Immature natural killer cell (primary cell): ENCODE data around the gene AFP. TPM values are rescaled to one million over a fixed set of nuclear protein-coding genes. Genes with fewer than 3 reads are reported as not detected.

Experiments used
- DNase-seq, 3 donors: peaks; one replicate each; pipeline ENCODE4 v3.0.0; 2022; ENCODE audit warnings: mixed read lengths in 1 of 3
- H3K27ac Mint-ChIP-seq, 6 donors: one replicate each; pipeline ENCODE4 v1.8.0; 2020; ENCODE audit warnings: mixed read lengths in 6 of 6, mild to moderate bottlenecking in 5 of 6, inconsistent platforms in 4 of 6, moderate library complexity in 3 of 6
- H3K27me3 Mint-ChIP-seq, 3 donors: one replicate each; pipeline ENCODE4 v1.8.0; 2020 to 2021; ENCODE audit warnings: low read depth in 3 of 3, mild to moderate bottlenecking in 3 of 3, mixed read lengths in 3 of 3, moderate library complexity in 3 of 3, inconsistent platforms in 1 of 3
- H3K36me3 Mint-ChIP-seq, 3 donors: one replicate each; pipeline ENCODE4 v1.8.0; 2020; ENCODE audit warnings: mixed read lengths in 3 of 3, inconsistent platforms in 2 of 3, mild to moderate bottlenecking in 2 of 3
- H3K4me1 Mint-ChIP-seq, 2 donors: one replicate each; pipeline ENCODE4 v1.8.0; 2020; ENCODE audit warnings: inconsistent platforms in 2 of 2, mild to moderate bottlenecking in 2 of 2, mixed read lengths in 2 of 2, moderate library complexity in 1 of 2
- H3K4me3 Mint-ChIP-seq, 5 donors: one replicate each; pipeline ENCODE4 v1.8.0; 2020; ENCODE audit warnings: mild to moderate bottlenecking in 5 of 5, mixed read lengths in 5 of 5, inconsistent platforms in 3 of 5, moderate library complexity in 3 of 5
- H3K9me3 Mint-ChIP-seq, 6 donors: one replicate each; pipeline ENCODE4 v1.8.0; 2020; ENCODE audit warnings: mild to moderate bottlenecking in 6 of 6, mixed read lengths in 6 of 6, inconsistent platforms in 4 of 6, moderate library complexity in 3 of 6
- polyA plus RNA-seq, 3 donors: library from polyadenylated mRNA; unstranded; fragments of 300-500 nt; fragmentation: Illumina TruSeq; gene quantifications; one replicate each; pipeline ENCODE4 v1.2.3, GENCODE V29; 2021

The AFP gene
- polyA plus RNA-seq, 3 donors from 2014 or later: not detected

DNA sequence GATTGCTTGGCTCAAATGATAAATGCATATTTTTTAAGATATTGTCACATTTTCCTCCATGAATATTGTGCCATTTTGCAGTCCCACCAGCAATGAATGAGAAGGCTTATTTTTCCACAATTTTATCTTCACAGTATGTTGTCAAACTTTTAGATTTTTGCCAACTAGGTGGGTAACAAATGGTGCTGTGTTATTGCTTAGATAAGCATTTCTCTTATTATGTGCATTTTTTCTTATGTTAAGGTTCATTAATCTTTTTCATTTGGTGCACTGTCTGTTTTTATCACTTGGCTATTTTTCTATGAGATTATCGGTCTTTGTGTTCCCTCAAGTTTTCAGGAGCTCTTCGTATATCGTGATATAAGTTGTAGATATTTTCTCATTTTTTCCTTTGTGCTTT is 32.1 kb downstream of the AFP start:
- Mint-ChIP-seq H3K4me3 (no peak overlapping the region), H3K9me3 (peaks cover 0 to 22% (median 4%) of the 10 kb centered on the region in 6 donors), H3K4me1 (no peaks in the 10 kb centered on the region), H3K27ac (no peak overlapping the region), H3K27me3 (peaks cover 0 to 3% (median 2%) of the 10 kb centered on the region in 3 donors), H3K36me3 (no peaks in the 10 kb centered on the region)
- DNase-seq: no peak

DNA sequence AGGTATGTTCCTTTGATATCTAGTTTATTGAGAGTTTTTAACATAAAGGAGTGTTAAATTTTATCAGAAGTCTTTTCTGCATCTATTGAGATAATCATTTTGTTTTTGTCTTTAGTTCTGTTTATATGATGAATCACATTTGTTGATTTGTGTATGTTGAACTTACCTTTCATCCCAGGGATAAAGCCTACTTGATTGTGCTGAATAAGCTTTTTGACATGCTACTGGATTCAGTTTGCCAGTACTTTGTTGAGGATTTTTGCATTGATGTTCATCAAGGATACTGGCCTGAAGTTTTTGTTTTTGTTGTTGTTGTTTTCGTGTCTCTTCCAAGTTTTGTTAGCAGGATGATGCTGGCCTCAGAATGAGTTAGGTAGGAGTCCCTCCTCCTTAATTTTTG is 34.7 kb downstream of the AFP start:
- no peaks in the 10 kb centered on the region for H3K36me3 Mint-ChIP-seq
- H3K27ac Mint-ChIP-seq: no peak overlapping the region
- peaks cover 3 to 40% (median 10%) of the 10 kb centered on the region in 6 donors for H3K9me3 Mint-ChIP-seq
- peaks cover 0 to 2% (median 1%) of the 10 kb centered on the region in 3 donors for H3K27me3 Mint-ChIP-seq
- H3K4me3 Mint-ChIP-seq: no peak overlapping the region
- H3K4me1 Mint-ChIP-seq: no peaks in the 10 kb centered on the region
- DNase-seq: no peak

DNA sequence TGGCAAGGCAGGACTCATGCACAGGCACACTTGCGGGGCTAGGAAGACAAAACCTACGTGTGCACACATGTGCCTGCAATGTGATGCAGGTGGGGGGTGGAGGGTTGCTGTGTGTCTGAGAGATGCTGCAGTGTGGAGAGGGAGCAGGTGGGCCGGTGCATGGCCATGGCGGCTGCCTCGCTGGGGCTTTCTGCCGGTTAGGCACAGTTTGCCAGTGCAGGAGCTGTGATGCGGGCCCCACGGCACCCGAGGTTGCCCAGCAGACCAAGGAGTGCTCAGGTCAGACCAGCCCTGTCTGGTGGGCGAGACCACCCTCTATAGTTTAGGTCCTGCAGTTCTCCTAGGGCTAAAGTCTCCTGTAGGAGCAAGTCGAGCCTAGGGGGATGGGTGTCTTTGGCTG is 41.2 kb downstream of the AFP start:
- Mint-ChIP-seq H3K4me1 (no peaks in the 10 kb centered on the region), H3K9me3 (peaks cover 2 to 38% (median 10%) of the 10 kb centered on the region in 6 donors), H3K27ac (no peak overlapping the region), H3K4me3 (no peak overlapping the region), H3K27me3 (peaks cover 0 to 2% (median 0%) of the 10 kb centered on the region in 3 donors), H3K36me3 (no peaks in the 10 kb centered on the region)
- DNase-seq: no peak

DNA sequence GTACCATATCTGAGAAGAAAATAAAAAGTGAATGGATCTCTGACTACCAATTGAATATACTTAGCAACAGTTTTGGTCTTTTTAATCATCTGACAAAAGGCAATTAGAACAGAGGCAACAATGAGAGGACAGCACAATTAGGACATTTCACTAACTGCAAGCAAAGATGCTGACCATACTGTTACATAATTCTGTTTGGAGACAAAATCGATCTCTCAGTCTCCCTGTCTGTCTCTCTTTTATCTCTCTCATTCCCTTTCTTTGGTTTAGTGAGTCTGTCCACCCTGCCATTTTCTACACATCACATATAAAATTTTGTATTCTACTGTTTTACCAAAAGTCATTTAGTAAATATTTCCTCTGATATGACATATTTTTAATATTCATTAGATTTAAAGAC is 43.3 kb downstream of the AFP start:
- no peak overlapping the region for H3K27ac Mint-ChIP-seq
- no peaks in the 10 kb centered on the region for H3K36me3 Mint-ChIP-seq
- no peak for DNase-seq
- H3K4me3 Mint-ChIP-seq: no peak overlapping the region
- H3K27me3 Mint-ChIP-seq: no peaks in the 10 kb centered on the region
- H3K9me3 Mint-ChIP-seq: peaks cover 2 to 28% (median 6%) of the 10 kb centered on the region in 6 donors
- no peaks in the 10 kb centered on the region for H3K4me1 Mint-ChIP-seq

DNA sequence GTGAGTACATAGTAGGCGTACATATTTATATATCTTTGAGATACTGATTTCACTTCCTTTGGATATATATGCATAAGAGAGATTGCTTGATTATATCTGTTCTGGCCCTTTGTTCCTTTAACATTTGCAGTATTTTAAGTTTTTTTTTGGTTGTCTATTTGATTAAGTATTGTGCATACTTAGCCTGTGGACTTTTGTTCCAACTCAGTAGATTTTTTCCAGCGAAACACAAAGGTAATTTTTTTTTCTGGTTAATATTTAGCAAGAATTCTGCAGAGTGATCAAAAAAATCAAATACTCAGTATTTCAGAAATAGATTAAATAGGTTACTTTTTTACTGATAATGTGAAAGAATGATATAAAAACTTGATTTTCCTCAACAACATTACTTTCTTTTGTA is 45.3 kb downstream of the AFP start, which contains the start of gene AFM:
AFM (plus strand) TSS at position 388 of the 400 bp plus-strand sequence. CDS start 31 bp downstream, outside the sequence.
- Mint-ChIP-seq H3K36me3 (no peaks in the 10 kb centered on the region), H3K9me3 (peaks cover 0 to 19% (median 3%) of the 10 kb centered on the region in 6 donors), H3K27me3 (no peaks in the 10 kb centered on the region), H3K4me1 (no peaks in the 10 kb centered on the region), H3K27ac (no peak within 1 kb of the TSS), H3K4me3 (no peak within 1 kb of the TSS)
- DNase-seq: no peak

DNA sequence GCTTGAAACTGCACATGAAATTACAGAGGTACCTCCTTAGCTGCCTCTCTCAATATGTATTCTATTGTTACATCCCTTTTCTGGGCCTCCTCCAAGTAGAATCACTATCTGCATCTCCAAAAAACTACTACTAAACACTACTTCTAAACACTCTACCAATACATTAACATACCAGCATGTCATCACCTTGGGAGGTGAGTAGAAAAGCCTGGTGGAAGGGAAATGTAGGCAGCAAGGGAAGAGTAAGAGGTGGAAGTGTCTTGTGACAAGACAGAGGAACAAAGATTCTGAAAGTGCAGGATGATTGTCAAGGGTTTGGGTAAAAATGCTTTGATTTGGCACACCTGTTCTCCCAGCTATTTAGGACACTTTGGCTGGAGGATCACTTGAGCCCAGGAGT is 49.1 kb downstream of the AFP start:
- Mint-ChIP-seq H3K27ac (no peak overlapping the region), H3K27me3 (no peaks in the 10 kb centered on the region), H3K4me1 (no peaks in the 10 kb centered on the region), H3K4me3 (no peak overlapping the region), H3K36me3 (no peaks in the 10 kb centered on the region), H3K9me3 (peaks cover 1 to 9% (median 2%) of the 10 kb centered on the region in 6 donors)
- DNase-seq: no peak

DNA sequence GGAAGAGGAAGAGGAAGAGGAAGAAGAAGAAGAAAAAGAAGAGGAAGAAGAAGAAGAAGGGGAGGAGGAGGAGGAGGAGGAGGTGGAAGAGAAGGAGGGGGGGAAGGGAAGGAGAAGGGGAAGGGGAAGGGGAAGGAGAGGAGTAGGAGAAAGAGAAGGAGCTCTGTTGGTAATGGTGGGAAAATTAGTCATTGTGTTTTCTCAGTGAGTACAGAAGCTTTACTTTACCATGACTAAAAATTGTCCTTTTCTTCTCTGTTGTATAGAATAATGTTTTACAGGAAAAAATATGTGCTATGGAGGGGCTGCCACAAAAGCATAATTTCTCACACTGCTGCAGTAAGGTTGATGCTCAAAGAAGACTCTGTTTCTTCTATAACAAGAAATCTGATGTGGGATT is 49.6 kb downstream of the AFP start:
- H3K27ac Mint-ChIP-seq: no peak overlapping the region
- H3K27me3 Mint-ChIP-seq: no peaks in the 10 kb centered on the region
- no peaks in the 10 kb centered on the region for H3K36me3 Mint-ChIP-seq
- DNase-seq: no peak
- no peak overlapping the region for H3K4me3 Mint-ChIP-seq
- H3K9me3 Mint-ChIP-seq: peaks cover 1 to 10% (median 2%) of the 10 kb centered on the region in 6 donors
- H3K4me1 Mint-ChIP-seq: no peaks in the 10 kb centered on the region

DNA sequence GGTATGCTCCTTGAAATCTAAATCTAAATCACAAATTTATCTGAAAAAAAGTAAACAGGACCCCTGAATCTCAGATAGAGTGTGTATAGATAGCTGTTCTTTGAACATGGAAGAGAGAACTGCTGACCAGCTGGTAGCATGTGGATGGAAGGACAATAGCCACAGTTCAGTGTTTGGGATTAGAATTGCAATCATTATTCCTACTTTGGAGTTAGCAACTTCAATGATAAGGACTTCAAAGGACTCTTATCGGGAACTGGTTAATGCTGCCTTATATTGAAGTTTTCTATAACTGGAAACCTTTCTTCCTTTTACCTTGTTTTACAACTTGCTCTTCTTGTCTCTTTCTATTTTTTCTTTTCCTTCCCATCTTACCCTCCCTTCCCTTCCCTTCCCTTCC is 50.5 kb downstream of the AFP start:
- Mint-ChIP-seq H3K4me3 (no peak overlapping the region), H3K27me3 (no peaks in the 10 kb centered on the region), H3K9me3 (peaks cover 0 to 13% (median under 1%) of the 10 kb centered on the region in 6 donors), H3K4me1 (no peaks in the 10 kb centered on the region), H3K36me3 (no peaks in the 10 kb centered on the region), H3K27ac (no peak overlapping the region)
- DNase-seq: no peak

DNA sequence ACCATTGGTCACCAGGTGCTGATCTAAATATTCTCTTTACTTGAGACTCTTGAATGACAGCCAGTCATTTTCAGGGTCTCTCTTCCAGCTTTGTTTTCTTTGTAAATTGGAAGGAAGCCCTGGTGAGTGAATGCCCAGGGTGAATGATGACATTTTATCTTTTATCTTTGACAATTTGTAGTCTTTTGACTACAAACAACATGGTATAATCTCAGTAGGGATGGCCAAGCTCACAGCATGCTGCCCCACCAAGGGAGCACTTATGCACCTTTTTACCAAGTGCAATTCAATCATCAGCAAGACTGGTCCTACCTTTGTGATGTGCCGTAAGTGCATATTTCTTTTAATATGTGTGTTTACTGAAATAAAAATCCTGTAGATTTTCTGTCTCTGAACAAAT is 51.2 kb downstream of the AFP start:
- H3K27ac Mint-ChIP-seq: no peak overlapping the region
- peaks cover 0 to 13% (median 2%) of the 10 kb centered on the region in 6 donors for H3K9me3 Mint-ChIP-seq
- H3K4me3 Mint-ChIP-seq: no peak overlapping the region
- DNase-seq: no peak
- H3K36me3 Mint-ChIP-seq: no peaks in the 10 kb centered on the region
- no peaks in the 10 kb centered on the region for H3K27me3 Mint-ChIP-seq
- H3K4me1 Mint-ChIP-seq: no peaks in the 10 kb centered on the region

DNA sequence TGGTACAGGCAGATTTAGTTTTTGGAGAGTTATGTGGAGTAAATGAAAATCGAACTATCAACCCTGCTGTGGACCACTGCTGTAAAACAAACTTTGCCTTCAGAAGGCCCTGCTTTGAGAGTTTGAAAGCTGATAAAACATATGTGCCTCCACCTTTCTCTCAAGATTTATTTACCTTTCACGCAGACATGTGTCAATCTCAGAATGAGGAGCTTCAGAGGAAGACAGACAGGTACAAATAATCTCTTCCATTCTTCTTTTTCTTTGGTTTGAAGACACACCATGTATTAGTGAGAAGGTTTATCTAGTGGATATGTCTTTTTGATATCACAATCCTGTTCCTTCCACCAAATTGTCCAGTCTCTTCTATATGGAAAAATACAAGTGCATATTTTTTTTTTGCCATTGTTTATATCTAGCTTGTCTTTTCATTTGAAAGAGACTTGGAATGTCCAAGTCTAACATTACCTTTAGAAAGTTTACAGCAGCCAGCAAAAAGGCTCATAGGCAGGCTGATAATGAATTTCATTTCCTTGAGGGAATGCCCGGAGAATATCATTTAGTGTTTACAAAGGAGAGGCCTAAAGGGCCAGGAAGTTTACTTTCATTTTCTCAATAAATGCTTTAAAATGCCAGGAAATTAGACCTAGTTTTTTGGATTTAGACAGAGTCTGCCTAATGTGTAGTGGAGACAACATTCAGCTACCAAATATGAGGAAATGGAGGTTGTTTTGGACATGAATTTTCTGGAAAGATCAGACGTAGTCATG is 64.2 kb downstream of the AFP start:
- Mint-ChIP-seq H3K9me3 (peaks cover 0 to 5% (median 0%) of the 10 kb centered on the region in 6 donors), H3K4me1 (no peaks in the 10 kb centered on the region), H3K27me3 (no peaks in the 10 kb centered on the region), H3K27ac (no peak overlapping the region), H3K4me3 (no peak overlapping the region), H3K36me3 (no peaks in the 10 kb centered on the region)
- no peak for DNase-seq

DNA sequence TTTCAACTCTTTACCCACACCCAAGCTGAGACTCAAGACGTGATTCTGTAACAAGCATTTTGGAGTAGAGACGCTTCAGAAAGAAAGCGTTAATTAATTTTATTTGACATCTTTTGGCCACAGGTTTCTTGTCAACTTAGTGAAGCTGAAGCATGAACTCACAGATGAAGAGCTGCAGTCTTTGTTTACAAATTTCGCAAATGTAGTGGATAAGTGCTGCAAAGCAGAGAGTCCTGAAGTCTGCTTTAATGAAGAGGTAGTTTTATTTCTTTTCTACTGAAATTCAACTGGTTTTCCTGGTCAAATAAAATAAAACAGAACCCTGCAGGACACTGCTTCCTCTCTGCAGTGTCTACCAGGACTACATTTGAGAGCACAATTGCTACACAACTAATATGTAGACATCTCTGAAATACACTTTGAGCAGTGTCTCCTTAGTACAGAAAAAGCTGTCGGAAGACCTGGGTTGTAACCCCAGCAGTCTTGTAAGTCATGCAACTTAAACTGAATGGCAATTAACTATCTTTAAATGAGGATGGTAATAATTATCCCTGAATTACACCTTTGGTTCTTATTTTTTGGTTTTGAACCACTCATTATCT is 65.7 kb downstream of the AFP start:
- no peak overlapping the region for H3K4me3 Mint-ChIP-seq
- H3K4me1 Mint-ChIP-seq: no peaks in the 10 kb centered on the region
- peaks cover 0 to 4% (median 0%) of the 10 kb centered on the region in 6 donors for H3K9me3 Mint-ChIP-seq
- no peaks in the 10 kb centered on the region for H3K27me3 Mint-ChIP-seq
- no peaks in the 10 kb centered on the region for H3K36me3 Mint-ChIP-seq
- DNase-seq: no peak
- H3K27ac Mint-ChIP-seq: no peak overlapping the region

DNA sequence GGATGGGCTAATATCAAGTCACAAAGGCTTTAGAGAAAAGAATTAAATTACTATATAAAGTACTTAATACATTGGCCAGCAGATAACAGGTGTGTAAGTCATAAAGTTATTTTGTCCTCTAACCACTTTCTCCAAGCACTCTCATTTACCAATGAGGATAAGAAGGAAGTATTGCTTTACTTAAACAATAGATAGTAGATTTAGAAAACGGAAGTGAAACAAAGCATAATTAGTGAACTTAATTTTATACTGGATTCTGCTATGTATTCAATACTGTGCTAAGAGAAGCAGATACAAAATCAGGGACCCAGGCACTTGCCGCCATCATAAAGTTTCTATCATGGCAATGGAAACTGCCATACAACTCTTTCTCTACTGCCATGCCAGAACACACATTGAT is 69.5 kb downstream of the AFP start:
- Mint-ChIP-seq H3K9me3 (peaks cover 0 to 5% (median 0%) of the 10 kb centered on the region in 6 donors), H3K4me3 (no peak overlapping the region), H3K4me1 (no peaks in the 10 kb centered on the region), H3K36me3 (no peaks in the 10 kb centered on the region), H3K27me3 (no peaks in the 10 kb centered on the region), H3K27ac (no peak overlapping the region)
- DNase-seq: no peak
